GM12878 (cell line): ENCODE data around the gene GOLGA8A. TPM values are rescaled to one million over a fixed set of nuclear protein-coding genes. Genes with fewer than 3 reads are reported as not detected.
"Not testable (repeated sequence)": the region's sequence is repeated elsewhere in the genome, so short reads cannot be mapped to it uniquely, and the experiment has no call there.

Source experiments
- ATAC-seq: fragments of 200-7000 bp; cut with Tn5 transposase; 3 replicates; pipeline ENCODE4 v1.9.1; 2020; ENCODE audit warnings: mild to moderate bottlenecking, moderate library complexity
- BruUV-seq: library from RNA; stranded (reverse); fragments of 400-500 nt; replicated peaks from 2 replicates; lab custom pipeline; 2021; lab: Mats Ljungman, UMichigan
- CTCF ChIA-PET: fragments of 300-600 bp; sonication (Branson Sonifier 250); formaldehyde crosslinking; extraction: SDS; loops from one replicate; lab custom pipeline; 2021; ENCODE audit warnings: inconsistent platforms; lab: Yijun Ruan, JAX
- POLR2A ChIA-PET: fragments of 350-600 bp; formaldehyde crosslinking; extraction: SDS; loops from one replicate; lab custom pipeline; 2021; ENCODE audit warnings: inconsistent platforms; lab: Charles Lee
- RAD21 ChIA-PET: fragments of 300-600 bp; sonication (Branson Sonifier 250); formaldehyde crosslinking; loops from one replicate; lab custom pipeline; 2023; ENCODE audit warnings: antibody characterized with exemption; ENCODE audit not compliant: unreplicated experiment; lab: Charles Lee
- SMC1A ChIA-PET: fragments of 300-600 bp; sonication (Branson Sonifier 250); formaldehyde crosslinking; loops from one replicate; lab custom pipeline; 2023; ENCODE audit not compliant: unreplicated experiment, uncharacterized antibody; lab: Charles Lee
- DNase-seq: peaks from one replicate; pipeline ENCODE4 v3.0.0-alpha.2; 2011; ENCODE audit warnings: low read depth, low spot score
- FAIRE-seq: peaks from 3 replicates; lab custom pipeline; 2011; peaks lifted over from hg19 to GRCh38; lab: Jason Lieb, UNC
- H2AFZ ChIP-seq: 2 replicates; pipeline ENCODE4 v1.6.0; 2011; ENCODE audit warnings: low read depth, low read length, control low read depth; ENCODE audit not compliant: control insufficient read depth
- H3K27ac ChIP-seq: 2 replicates; pipeline ENCODE4 v1.5.1; 2011; ENCODE audit warnings: control low read depth; ENCODE audit not compliant: control insufficient read depth, insufficient read depth
- H3K27me3 ChIP-seq, 2 experiments: replicated peaks in 1 of 2; 2 replicates each; pipeline versions ENCODE4 v1.6.0 to v1.6.1; 2011; ENCODE audit warnings: low read length in 1 of 2; ENCODE audit not compliant: control insufficient read depth in 2 of 2, insufficient read depth in 2 of 2
- H3K36me3 ChIP-seq, 2 experiments: 2 replicates each; pipeline ENCODE4 v1.5.1; 2011; ENCODE audit warnings: low read length in 1 of 2; ENCODE audit not compliant: control insufficient read depth in 2 of 2, insufficient read depth in 2 of 2
- H3K4me1 ChIP-seq: 2 replicates; pipeline ENCODE4 v1.6.1; 2011; ENCODE audit warnings: mild to moderate bottlenecking, low read length, moderate library complexity, mixed read lengths; ENCODE audit not compliant: control insufficient read depth, insufficient read depth
- H3K4me2 ChIP-seq: 2 replicates; pipeline ENCODE4 v1.6.0; 2011; ENCODE audit warnings: control low read depth; ENCODE audit not compliant: control insufficient read depth, insufficient read depth
- H3K4me3 ChIP-seq: fragments of 200-600 bp; sonication (generic); 2 replicates; pipeline ENCODE4 v1.5.1; 2016
- H3K79me2 ChIP-seq: 2 replicates; pipeline ENCODE4 v1.6.0; 2011; ENCODE audit warnings: low read length; ENCODE audit not compliant: control insufficient read depth, insufficient read depth
- H3K9ac ChIP-seq: 2 replicates; pipeline ENCODE4 v1.8.0; 2011; ENCODE audit warnings: low read length, control low read depth, mixed read lengths; ENCODE audit not compliant: control insufficient read depth, insufficient read depth
- H3K9me3 ChIP-seq: replicated peaks from 3 replicates; pipeline ENCODE4 v1.5.1; 2011; ENCODE audit warnings: mild to moderate bottlenecking, low read length; ENCODE audit not compliant: control insufficient read depth, insufficient read depth
- H4K20me1 ChIP-seq: 2 replicates; pipeline ENCODE4 v1.6.0; 2011; ENCODE audit not compliant: control insufficient read depth, insufficient read depth
- WGBS: methylation state at CpG from one replicate; pipeline ENCODE4 v1.1.6; 2016; ENCODE audit warnings: low lambda C conversion rate; ENCODE audit not compliant: insufficient replicate concordance, insufficient coverage; ENCODE audit errors: missing lambda C conversion rate; 5-methylcytosine and 5-hydroxymethylcytosine counted together
- in situ Hi-C: fragments of 300-500 bp; cut with MboI; formaldehyde crosslinking; loops from 9 replicates; pipeline ENCODE4 v1.14.3; 2018; ENCODE audit warnings: mixed read lengths
- intact Hi-C: fragments of 100-400 bp; cut with micrococcal nuclease; formaldehyde crosslinking; loops from one replicate; pipeline ENCODE4 v1.14.2; 2022; ENCODE audit not compliant: unreplicated experiment
- polyA plus RNA-seq, 11 experiments: library from polyadenylated mRNA; depleted of rRNA in 4 of 11; unstranded in 6 of 11; stranded (reverse) in 5 of 11; fragments of >200 nt; fragmentation: Nextera tagmentation in 4 of 11; fragmentation: Illumina TruSeq in 1 of 11; extraction: Ambion mirVana in 4 of 11; extraction: Trizol in 1 of 11; gene quantifications; 1 replicate in 1 of 11; 2 replicates in 10 of 11; pipeline versions ENCODE4 v1.2.1 to v1.2.3, GENCODE V29; 2011 to 2016; ENCODE audit warnings: inconsistent platforms in 2 of 11, missing spikeins in 2 of 11, low read depth in 1 of 11
- total RNA-seq, 4 experiments: library from RNA; depleted of rRNA in 3 of 4; stranded (reverse); fragments of >200 nt in 3 of 4; fragmentation: Illumina TruSeq in 1 of 4; extraction: Trizol in 1 of 4; gene quantifications; 2 replicates each; pipeline versions ENCODE4 v1.2.1 to v1.2.3, GENCODE V29; 2013 to 2021

GOLGA8A gene
- total and polyA plus RNA-seq, 10 of the 15 experiments (the other 5 are each of a cell fraction or from before 2014, with no cell fraction given), result 14.5 to 132 (median 48.1) TPM

GRCh38 chr15:34423425-34424090 lies 14.1 kb downstream of the GOLGA8A start:
- BruUV-seq, DNase-seq, H3K4me3 ChIP-seq, POLR2A ChIA-PET, H3K9me3 ChIP-seq, H3K27ac ChIP-seq, SMC1A ChIA-PET, CTCF ChIA-PET, intact Hi-C loops, H3K27me3 ChIP-seq, H3K9ac ChIP-seq, RAD21 ChIA-PET, H2AFZ ChIP-seq, H3K4me1 ChIP-seq, H4K20me1 ChIP-seq, FAIRE-seq, H3K4me2 ChIP-seq, in situ Hi-C loops, ATAC-seq, H3K36me3 ChIP-seq, H3K79me2 ChIP-seq: not testable (repeated sequence)
- 65% methylated on average over 6 of the region's 6 CpGs for WGBS

GRCh38 chr15:34420953-34421352 lies 16.7 kb downstream of the GOLGA8A start:
- H3K4me1 ChIP-seq, in situ Hi-C loops, H4K20me1 ChIP-seq, RAD21 ChIA-PET, H3K4me3 ChIP-seq, CTCF ChIA-PET, FAIRE-seq, H3K27me3 ChIP-seq, H3K36me3 ChIP-seq, intact Hi-C loops, H3K4me2 ChIP-seq, H3K9me3 ChIP-seq, H3K9ac ChIP-seq, BruUV-seq, ATAC-seq, SMC1A ChIA-PET, H3K79me2 ChIP-seq, DNase-seq, H2AFZ ChIP-seq, POLR2A ChIA-PET, H3K27ac ChIP-seq: not testable (repeated sequence)
- 92% methylated on average over 5 of the region's 11 CpGs for WGBS

GRCh38 chr15:34418435-34418834 lies 19.2 kb downstream of the GOLGA8A start:
- in situ Hi-C loops, H4K20me1 ChIP-seq, SMC1A ChIA-PET, H3K27me3 ChIP-seq, H2AFZ ChIP-seq, H3K4me2 ChIP-seq, H3K9me3 ChIP-seq, H3K79me2 ChIP-seq, H3K4me3 ChIP-seq, POLR2A ChIA-PET, FAIRE-seq, intact Hi-C loops, H3K36me3 ChIP-seq, CTCF ChIA-PET, RAD21 ChIA-PET, BruUV-seq, H3K27ac ChIP-seq, H3K4me1 ChIP-seq, ATAC-seq, H3K9ac ChIP-seq, DNase-seq: not testable (repeated sequence)
- WGBS, result 77% methylated on average over 8 of the region's 8 CpGs

GRCh38 chr15:34409511-34409910 lies 28.1 kb downstream of the GOLGA8A start:
- DNase-seq, H3K79me2 ChIP-seq, POLR2A ChIA-PET, SMC1A ChIA-PET, BruUV-seq, RAD21 ChIA-PET, CTCF ChIA-PET, intact Hi-C loops, ATAC-seq, H3K27me3 ChIP-seq, in situ Hi-C loops, H3K4me1 ChIP-seq, H3K4me2 ChIP-seq, H3K9me3 ChIP-seq, H2AFZ ChIP-seq, H3K4me3 ChIP-seq, H3K27ac ChIP-seq, FAIRE-seq, H3K9ac ChIP-seq, H3K36me3 ChIP-seq, H4K20me1 ChIP-seq: not testable (repeated sequence)
- 95% methylated on average over 9 of the region's 19 CpGs for WGBS
